GM12801 (cell line): ENCODE measurements around the gene EIF2AK2.

ENCODE experiments used
- CTCF ChIP-seq: IDR thresholded peaks from one replicate; pipeline ENCODE4 v1.5.1; 2011; ENCODE audit warnings: control low read depth; ENCODE audit not compliant: insufficient read length; ENCODE audit errors: extremely low read depth

Gene EIF2AK2

DNA sequence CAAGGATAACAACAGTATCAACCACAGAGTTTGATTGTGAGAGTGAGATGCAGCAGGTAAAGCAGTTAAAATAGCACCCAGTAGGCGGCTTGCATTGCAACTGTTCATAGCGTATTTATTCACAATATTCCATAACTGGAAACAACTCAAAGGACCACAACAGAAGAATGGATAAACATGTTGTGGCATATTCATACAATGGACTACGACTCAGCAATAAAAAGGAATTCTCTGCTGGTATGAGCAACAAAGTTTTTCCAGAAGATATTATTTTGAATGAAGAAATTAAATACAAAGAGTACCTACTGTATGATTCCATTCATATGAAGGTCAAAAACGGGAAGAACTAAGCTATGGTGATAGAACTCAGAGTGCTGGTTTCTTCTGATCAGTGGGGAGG, 47.3 kb downstream of the EIF2AK2 start:
- TF ChIP-seq CTCF: no peak

GRCh38 chr2:37105150-37105549, 51.6 kb downstream of the EIF2AK2 start:
- TF ChIP-seq CTCF: no peak

- TF ChIP-seq CTCF: no peak
Measured at GRCh38 chr2:37104178-37104577, 52.6 kb downstream of the EIF2AK2 start.

- no peak for TF ChIP-seq CTCF
Measured at GRCh38 chr2:37102588-37102987, 54.2 kb downstream of the EIF2AK2 start.

DNA sequence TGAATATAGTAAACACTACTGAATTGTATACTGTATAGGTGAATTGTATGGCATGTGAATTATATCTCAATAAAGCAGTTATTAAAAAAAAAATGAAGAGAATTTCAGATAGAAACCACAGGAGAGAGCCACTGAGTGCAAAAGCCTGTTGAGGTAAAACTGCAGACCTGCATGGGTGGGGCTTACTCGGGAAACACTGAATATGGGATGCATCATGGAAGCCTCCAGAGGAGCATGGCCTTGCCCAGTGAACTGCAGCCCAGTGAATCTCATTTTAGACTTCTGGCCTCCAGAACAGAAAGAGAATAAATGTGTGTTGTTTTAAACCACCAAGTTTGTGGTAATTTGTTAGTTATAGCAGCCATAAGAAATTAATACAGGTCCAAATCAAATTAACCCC, 56.7 kb downstream of the EIF2AK2 start:
- no peak for TF ChIP-seq CTCF

DNA sequence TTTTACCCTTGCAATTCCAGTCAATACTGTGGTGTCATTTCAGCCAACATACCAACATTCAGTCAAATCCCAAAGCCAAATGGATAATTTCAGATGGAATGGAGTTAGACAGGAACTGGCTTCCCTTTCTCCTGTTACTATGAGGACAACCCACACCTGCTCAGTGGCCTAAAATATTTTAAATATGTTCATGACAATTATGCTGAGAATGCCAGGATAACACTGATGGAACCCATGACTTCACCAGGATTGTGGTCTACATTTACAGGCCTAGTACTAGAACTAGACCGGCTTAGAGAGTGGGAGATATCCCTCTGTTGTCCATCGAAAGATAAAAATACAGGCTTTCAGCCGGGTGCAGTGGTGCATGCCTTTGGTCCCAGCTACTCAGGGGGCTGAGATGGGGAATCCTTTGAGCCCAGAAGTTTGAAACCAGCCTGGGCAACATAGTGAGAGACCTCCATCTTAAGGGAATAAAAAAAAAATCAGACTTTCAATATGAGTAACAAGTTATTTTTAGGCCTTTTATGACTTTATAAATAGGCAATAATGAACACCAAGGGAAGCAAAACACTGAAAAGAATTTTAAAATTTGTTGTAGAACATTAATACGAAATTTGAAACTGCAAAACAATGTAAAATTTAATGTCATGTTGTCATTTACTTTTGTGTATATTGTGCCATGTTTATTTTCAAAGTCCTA, 58.2 kb downstream of the EIF2AK2 start:
- no peak for TF ChIP-seq CTCF

GRCh38 chr2:37096568-37096967, 60.2 kb downstream of the EIF2AK2 start:
- TF ChIP-seq CTCF: no peak
